Mesenchymal stem cell (in vitro differentiated cells and primary cell): ENCODE measurements around the gene SNRPA1.

Experiments
- DNase-seq: peaks from one replicate; pipeline ENCODE4 v3.0.0-alpha.2; 2013
- H2AFZ ChIP-seq: one replicate; pipeline ENCODE4 v1.6.1; 2013; ENCODE audit warnings: low read depth, mild to moderate bottlenecking, control low read depth, inconsistent platforms, low read length, moderate library complexity
- H2AK5ac ChIP-seq: 2 replicates; pipeline ENCODE4 v1.6.1; 2013; ENCODE audit warnings: low read length, moderate library complexity, mild to moderate bottlenecking, inconsistent platforms; ENCODE audit not compliant: severe bottlenecking
- H2BK120ac ChIP-seq: one replicate; pipeline ENCODE4 v1.6.1; 2013; ENCODE audit warnings: low read depth, mild to moderate bottlenecking, inconsistent platforms, low read length, moderate library complexity
- H2BK12ac ChIP-seq, 2 experiments: one replicate each; pipeline ENCODE4 v1.6.1; 2013; ENCODE audit warnings: inconsistent platforms in 2 of 2, low read length in 2 of 2, mild to moderate bottlenecking in 2 of 2, moderate library complexity in 2 of 2, control low read depth in 1 of 2
- H2BK15ac ChIP-seq: one replicate; pipeline ENCODE4 v1.6.1; 2013; ENCODE audit warnings: mild to moderate bottlenecking, low read depth, inconsistent platforms; ENCODE audit not compliant: poor library complexity, severe bottlenecking
- H2BK5ac ChIP-seq: 2 replicates; pipeline ENCODE4 v1.6.1; 2013; ENCODE audit warnings: low read depth, mild to moderate bottlenecking, low read length, control low read depth, inconsistent platforms; ENCODE audit not compliant: poor library complexity, severe bottlenecking
- H3K14ac ChIP-seq, 2 experiments: one replicate each; pipeline ENCODE4 v1.6.1; 2013; ENCODE audit warnings: inconsistent platforms in 2 of 2, low read length in 2 of 2, control low read depth in 1 of 2, mild to moderate bottlenecking in 1 of 2, moderate library complexity in 1 of 2
- H3K18ac ChIP-seq, 2 experiments: one replicate each; pipeline ENCODE4 v1.6.1; 2013; ENCODE audit warnings: inconsistent platforms in 2 of 2, low read length in 2 of 2, control low read depth in 1 of 2, low read depth in 1 of 2, mild to moderate bottlenecking in 1 of 2
- H3K23ac ChIP-seq, 2 experiments: one replicate each; pipeline ENCODE4 v1.6.1; 2013; ENCODE audit warnings: inconsistent platforms in 2 of 2, low read length in 2 of 2, mild to moderate bottlenecking in 2 of 2, moderate library complexity in 2 of 2, control low read depth in 1 of 2
- H3K27ac ChIP-seq: 2 replicates; pipeline ENCODE4 v1.5.1; 2013; ENCODE audit warnings: mild to moderate bottlenecking, moderate library complexity, low read length, control low read depth, inconsistent platforms; ENCODE audit not compliant: poor library complexity, severe bottlenecking
- H3K27me3 ChIP-seq, 2 experiments: 2 replicates each; pipeline versions ENCODE4 v1.6.1 to v1.7.0; 2013; ENCODE audit warnings: low read length in 2 of 2, mild to moderate bottlenecking in 2 of 2, moderate library complexity in 2 of 2, control low read depth in 1 of 2, inconsistent platforms in 1 of 2; ENCODE audit not compliant: control insufficient read depth in 1 of 2, insufficient read depth in 1 of 2
- H3K36me3 ChIP-seq, 2 experiments: 2 replicates each; pipeline versions ENCODE4 v1.6.1 to v1.7.0; 2013; ENCODE audit warnings: low read length in 2 of 2, control low read depth in 1 of 2, inconsistent platforms in 1 of 2, low read depth in 1 of 2, mild to moderate bottlenecking in 1 of 2; ENCODE audit not compliant: insufficient read depth in 2 of 2, control insufficient read depth in 1 of 2
- H3K4ac ChIP-seq, 2 experiments: one replicate each; pipeline ENCODE4 v1.6.1; 2013; ENCODE audit warnings: inconsistent platforms in 2 of 2, low read length in 2 of 2, mild to moderate bottlenecking in 2 of 2, moderate library complexity in 2 of 2, control low read depth in 1 of 2, low read depth in 1 of 2
- H3K4me1 ChIP-seq: 2 replicates; pipeline ENCODE4 v1.6.1; 2013; ENCODE audit warnings: low read depth, low read length, control low read depth; ENCODE audit not compliant: control insufficient read depth, insufficient read depth
- H3K4me2 ChIP-seq: 2 replicates; pipeline ENCODE4 v1.6.1; 2013; ENCODE audit warnings: low read length, mild to moderate bottlenecking, inconsistent platforms; ENCODE audit not compliant: poor library complexity, severe bottlenecking
- H3K4me3 ChIP-seq, 2 experiments: 2 replicates each; pipeline versions ENCODE4 v1.5.1 to v1.7.0; 2013; ENCODE audit warnings: low read length in 2 of 2, mild to moderate bottlenecking in 2 of 2, control low read depth in 1 of 2, low read depth in 1 of 2; ENCODE audit not compliant: insufficient read depth in 1 of 2
- H3K79me1 ChIP-seq: replicated peaks from 2 replicates; pipeline ENCODE4 v1.6.1; 2013; ENCODE audit warnings: mild to moderate bottlenecking, control low read depth, low read length, inconsistent platforms; ENCODE audit not compliant: poor library complexity, severe bottlenecking
- H3K9ac ChIP-seq: 2 replicates; pipeline ENCODE4 v1.7.0; 2013; ENCODE audit warnings: mild to moderate bottlenecking, low read length, moderate library complexity
- H3K9me3 ChIP-seq: 2 replicates; pipeline ENCODE4 v1.7.0; 2013; ENCODE audit warnings: mild to moderate bottlenecking, low read length; ENCODE audit not compliant: control insufficient read depth
- H4K8ac ChIP-seq: one replicate; pipeline ENCODE4 v1.6.1; 2013; ENCODE audit warnings: inconsistent platforms, mild to moderate bottlenecking, low read length, moderate library complexity
- H4K91ac ChIP-seq: one replicate; pipeline ENCODE4 v1.6.1; 2013; ENCODE audit warnings: mild to moderate bottlenecking, low read length, inconsistent platforms
- WGBS: methylation state at CpG from one replicate; pipeline ENCODE4 v1.1.7; 2013; ENCODE audit warnings: mixed read lengths; 5-methylcytosine and 5-hydroxymethylcytosine counted together

The SNRPA1 gene

GRCh38 chr15:101286471-101287114, 8.5 kb downstream of the SNRPA1 start:
- no peak overlapping the region for H2AFZ ChIP-seq
- no peaks in the 10 kb centered on the region for H3K4me1 ChIP-seq

GRCh38 chr15:101283931-101284330, 11.1 kb downstream of the SNRPA1 start:
- Histone ChIP-seq H2BK12ac (no peak overlapping the region), H3K18ac (no peak overlapping the region), H3K27me3 (no peaks in the 10 kb centered on the region), H3K9me3 (no peaks in the 10 kb centered on the region), H3K4me2 (no peak overlapping the region), H3K36me3 (peaks cover 32 to 83% of the 10 kb centered on the region in 2 experiments), H2AFZ (no peak overlapping the region), H3K4me3 (no peak overlapping the region), H2AK5ac (no peak overlapping the region), H4K8ac (no peak overlapping the region), H4K91ac (no peak overlapping the region), H3K79me1 (peaks cover 22% of the 10 kb centered on the region), H2BK5ac (no peak overlapping the region), H2BK120ac (no peak overlapping the region), H3K14ac (no peak overlapping the region), H3K4me1 (no peaks in the 10 kb centered on the region), H3K9ac (no peak overlapping the region), H3K4ac (no peak overlapping the region), H2BK15ac (no peak overlapping the region), H3K23ac (no peak overlapping the region), H3K27ac (no peak overlapping the region)
- WGBS: 97% methylated on average over 6 of the region's 6 CpGs
- DNase-seq: no peak

More at GRCh38 chr15:101286471-101287114, 8.5 kb downstream of the SNRPA1 start:
- Histone ChIP-seq H3K9ac (peak overlapping the region; percentile 27), H3K18ac (no peak overlapping the region), H2AK5ac (no peak overlapping the region), H3K14ac (no peak overlapping the region), H2BK12ac (no peak overlapping the region), H3K79me1 (peaks cover 19% of the 10 kb centered on the region), H4K91ac (no peak overlapping the region), H3K9me3 (no peaks in the 10 kb centered on the region), H2BK120ac (no peak overlapping the region), H3K36me3 (peaks cover 26 to 84% of the 10 kb centered on the region in 2 experiments), H2BK5ac (no peak overlapping the region), H3K27me3 (no peaks in the 10 kb centered on the region), H3K23ac (no peak overlapping the region), H3K4ac (no peak overlapping the region), H2BK15ac (no peak overlapping the region), H3K4me2 (no peak overlapping the region), H4K8ac (no peak overlapping the region), H3K27ac (no peak overlapping the region), H3K4me3 (no peak overlapping the region)
- 100% methylated on average over 7 of the region's 9 CpGs for WGBS
- DNase-seq: peak; percentile 41

GRCh38 chr15:101280007-101280406, 15.0 kb downstream of the SNRPA1 start:
- no peak overlapping the region for H4K91ac ChIP-seq
- no peak for DNase-seq

GRCh38 chr15:101277943-101278564, 17.0 kb downstream of the SNRPA1 start:
- H3K14ac ChIP-seq: peak overlapping the region in 1 of 2 experiments; percentile 90
- peak overlapping the region; percentile 26 to 90 for H3K4me3 ChIP-seq
- H3K23ac ChIP-seq: peak overlapping the region in 1 of 2 experiments; percentile 94
- peak overlapping the region in 1 of 2 experiments; percentile 74 for H3K4ac ChIP-seq
- H3K36me3 ChIP-seq: peaks cover 22 to 66% of the 10 kb centered on the region in 2 experiments
- peak overlapping the region; percentile 71 for H3K4me2 ChIP-seq
- no peak for DNase-seq
- H3K9ac ChIP-seq: peak overlapping the region; percentile 83
- H3K4me1 ChIP-seq: peaks cover 7% of the 10 kb centered on the region
- peak overlapping the region; percentile 20 for H4K8ac ChIP-seq
- peak overlapping the region in 1 of 2 experiments; percentile 90 for H2BK12ac ChIP-seq
- no peaks in the 10 kb centered on the region for H3K9me3 ChIP-seq
- no peak overlapping the region for H2BK5ac ChIP-seq
- no peak overlapping the region for H2BK15ac ChIP-seq
- peaks cover 13% of the 10 kb centered on the region for H3K79me1 ChIP-seq
- no peak overlapping the region for H4K91ac ChIP-seq
- H2BK120ac ChIP-seq: no peak overlapping the region
- peak overlapping the region; percentile 78 for H2AFZ ChIP-seq
- H3K18ac ChIP-seq: peak overlapping the region in 1 of 2 experiments; percentile 68
- no peak overlapping the region for H3K27ac ChIP-seq
- no peaks in the 10 kb centered on the region for H3K27me3 ChIP-seq
- H2AK5ac ChIP-seq: no peak overlapping the region
- WGBS: 79% methylated on average over 11 of the region's 12 CpGs

More at GRCh38 chr15:101280007-101280406, 15.0 kb downstream of the SNRPA1 start:
- H3K79me1 ChIP-seq: peaks cover 16% of the 10 kb centered on the region
- H3K23ac ChIP-seq: no peak overlapping the region
- no peak overlapping the region for H2BK120ac ChIP-seq
- no peak overlapping the region for H4K8ac ChIP-seq
- no peak overlapping the region for H3K4ac ChIP-seq
- no peaks in the 10 kb centered on the region for H3K9me3 ChIP-seq
- peaks cover 7% of the 10 kb centered on the region for H3K4me1 ChIP-seq
- H3K36me3 ChIP-seq: peaks cover 26 to 61% of the 10 kb centered on the region in 2 experiments
- no peak overlapping the region for H2BK15ac ChIP-seq
- H3K4me3 ChIP-seq: no peak overlapping the region
- H3K14ac ChIP-seq: no peak overlapping the region
- WGBS: 93% methylated on average over 2 of the region's 2 CpGs
- no peak overlapping the region for H3K4me2 ChIP-seq
- no peak overlapping the region for H2BK12ac ChIP-seq
- no peaks in the 10 kb centered on the region for H3K27me3 ChIP-seq
- no peak overlapping the region for H2BK5ac ChIP-seq
- no peak overlapping the region for H2AK5ac ChIP-seq
- no peak overlapping the region for H3K18ac ChIP-seq
- no peak overlapping the region for H2AFZ ChIP-seq
- H3K9ac ChIP-seq: no peak overlapping the region
- H3K27ac ChIP-seq: no peak overlapping the region
